GM12878 (cell line): ENCODE measurements around the gene MRGPRG. TPM values are rescaled to one million over a fixed set of nuclear protein-coding genes. Genes with fewer than 3 reads are reported as not detected.
A peak's percentile ranks its signal among the peaks of the same experiment; 100 is the strongest.
"Not testable (repeated sequence)": the region's sequence is repeated elsewhere in the genome, so short reads cannot be mapped to it uniquely, and the experiment has no call there.

Experiments used
- ATAC-seq: fragments of 200-7000 bp; cut with Tn5 transposase; 3 replicates; pipeline ENCODE4 v1.9.1; 2020; ENCODE audit warnings: mild to moderate bottlenecking, moderate library complexity
- BruUV-seq: library from RNA; stranded (reverse); fragments of 400-500 nt; replicated peaks from 2 replicates; lab custom pipeline; 2021; lab: Mats Ljungman, UMichigan
- CTCF ChIA-PET: fragments of 300-600 bp; sonication (Branson Sonifier 250); formaldehyde crosslinking; extraction: SDS; loops from one replicate; lab custom pipeline; 2021; ENCODE audit warnings: inconsistent platforms; lab: Yijun Ruan, JAX
- POLR2A ChIA-PET: fragments of 350-600 bp; formaldehyde crosslinking; extraction: SDS; loops from one replicate; lab custom pipeline; 2021; ENCODE audit warnings: inconsistent platforms; lab: Charles Lee
- RAD21 ChIA-PET: fragments of 300-600 bp; sonication (Branson Sonifier 250); formaldehyde crosslinking; loops from one replicate; lab custom pipeline; 2023; ENCODE audit warnings: antibody characterized with exemption; ENCODE audit not compliant: unreplicated experiment; lab: Charles Lee
- SMC1A ChIA-PET: fragments of 300-600 bp; sonication (Branson Sonifier 250); formaldehyde crosslinking; loops from one replicate; lab custom pipeline; 2023; ENCODE audit not compliant: unreplicated experiment, uncharacterized antibody; lab: Charles Lee
- DNase-seq: peaks from one replicate; pipeline ENCODE4 v3.0.0-alpha.2; 2011; ENCODE audit warnings: low read depth, low spot score
- FAIRE-seq: peaks from 3 replicates; lab custom pipeline; 2011; peaks lifted over from hg19 to GRCh38; lab: Jason Lieb, UNC
- H2AFZ ChIP-seq: 2 replicates; pipeline ENCODE4 v1.6.0; 2011; ENCODE audit warnings: low read depth, low read length, control low read depth; ENCODE audit not compliant: control insufficient read depth
- H3K27ac ChIP-seq: 2 replicates; pipeline ENCODE4 v1.5.1; 2011; ENCODE audit warnings: control low read depth; ENCODE audit not compliant: control insufficient read depth, insufficient read depth
- H3K27me3 ChIP-seq, 2 experiments: replicated peaks in 1 of 2; 2 replicates each; pipeline versions ENCODE4 v1.6.0 to v1.6.1; 2011; ENCODE audit warnings: low read length in 1 of 2; ENCODE audit not compliant: control insufficient read depth in 2 of 2, insufficient read depth in 2 of 2
- H3K36me3 ChIP-seq, 2 experiments: 2 replicates each; pipeline ENCODE4 v1.5.1; 2011; ENCODE audit warnings: low read length in 1 of 2; ENCODE audit not compliant: control insufficient read depth in 2 of 2, insufficient read depth in 2 of 2
- H3K4me1 ChIP-seq: 2 replicates; pipeline ENCODE4 v1.6.1; 2011; ENCODE audit warnings: mild to moderate bottlenecking, low read length, moderate library complexity, mixed read lengths; ENCODE audit not compliant: control insufficient read depth, insufficient read depth
- H3K4me2 ChIP-seq: 2 replicates; pipeline ENCODE4 v1.6.0; 2011; ENCODE audit warnings: control low read depth; ENCODE audit not compliant: control insufficient read depth, insufficient read depth
- H3K4me3 ChIP-seq: fragments of 200-600 bp; sonication (generic); 2 replicates; pipeline ENCODE4 v1.5.1; 2016
- H3K79me2 ChIP-seq: 2 replicates; pipeline ENCODE4 v1.6.0; 2011; ENCODE audit warnings: low read length; ENCODE audit not compliant: control insufficient read depth, insufficient read depth
- H3K9ac ChIP-seq: 2 replicates; pipeline ENCODE4 v1.8.0; 2011; ENCODE audit warnings: low read length, control low read depth, mixed read lengths; ENCODE audit not compliant: control insufficient read depth, insufficient read depth
- H3K9me3 ChIP-seq: replicated peaks from 3 replicates; pipeline ENCODE4 v1.5.1; 2011; ENCODE audit warnings: mild to moderate bottlenecking, low read length; ENCODE audit not compliant: control insufficient read depth, insufficient read depth
- H4K20me1 ChIP-seq: 2 replicates; pipeline ENCODE4 v1.6.0; 2011; ENCODE audit not compliant: control insufficient read depth, insufficient read depth
- BHLHE40 ChIP-seq, 2 experiments: fragments of 450-650 bp in 1 of 2; IDR thresholded peaks; 2 replicates each; pipeline ENCODE4 v1.6.1; 2011 to 2017; ENCODE audit warnings: low read depth in 2 of 2, borderline replicate concordance in 1 of 2, improper control_type of control experiment in 1 of 2, low read length in 1 of 2, mild to moderate bottlenecking in 1 of 2
- CHD4 ChIP-seq: fragments of 200-600 bp; sonication (generic); IDR thresholded peaks from 2 replicates; pipeline ENCODE4 v1.6.1; 2016; ENCODE audit warnings: mild to moderate bottlenecking
- WGBS: methylation state at CpG from one replicate; pipeline ENCODE4 v1.1.6; 2016; ENCODE audit warnings: low lambda C conversion rate; ENCODE audit not compliant: insufficient replicate concordance, insufficient coverage; ENCODE audit errors: missing lambda C conversion rate; 5-methylcytosine and 5-hydroxymethylcytosine counted together
- in situ Hi-C: fragments of 300-500 bp; cut with MboI; formaldehyde crosslinking; loops from 9 replicates; pipeline ENCODE4 v1.14.3; 2018; ENCODE audit warnings: mixed read lengths
- intact Hi-C: fragments of 100-400 bp; cut with micrococcal nuclease; formaldehyde crosslinking; loops from one replicate; pipeline ENCODE4 v1.14.2; 2022; ENCODE audit not compliant: unreplicated experiment
- polyA plus RNA-seq, 11 experiments: library from polyadenylated mRNA; depleted of rRNA in 4 of 11; unstranded in 6 of 11; stranded (reverse) in 5 of 11; fragments of >200 nt; fragmentation: Nextera tagmentation in 4 of 11; fragmentation: Illumina TruSeq in 1 of 11; extraction: Ambion mirVana in 4 of 11; extraction: Trizol in 1 of 11; gene quantifications; 1 replicate in 1 of 11; 2 replicates in 10 of 11; pipeline versions ENCODE4 v1.2.1 to v1.2.3, GENCODE V29; 2011 to 2016; ENCODE audit warnings: inconsistent platforms in 2 of 11, missing spikeins in 2 of 11, low read depth in 1 of 11
- total RNA-seq, 4 experiments: library from RNA; depleted of rRNA in 3 of 4; stranded (reverse); fragments of >200 nt in 3 of 4; fragmentation: Illumina TruSeq in 1 of 4; extraction: Trizol in 1 of 4; gene quantifications; 2 replicates each; pipeline versions ENCODE4 v1.2.1 to v1.2.3, GENCODE V29; 2013 to 2021

Gene MRGPRG
- total and polyA plus RNA-seq, 10 of the 15 experiments (the other 5 are each of a cell fraction or from before 2014, with no cell fraction given), result not detected

DNA sequence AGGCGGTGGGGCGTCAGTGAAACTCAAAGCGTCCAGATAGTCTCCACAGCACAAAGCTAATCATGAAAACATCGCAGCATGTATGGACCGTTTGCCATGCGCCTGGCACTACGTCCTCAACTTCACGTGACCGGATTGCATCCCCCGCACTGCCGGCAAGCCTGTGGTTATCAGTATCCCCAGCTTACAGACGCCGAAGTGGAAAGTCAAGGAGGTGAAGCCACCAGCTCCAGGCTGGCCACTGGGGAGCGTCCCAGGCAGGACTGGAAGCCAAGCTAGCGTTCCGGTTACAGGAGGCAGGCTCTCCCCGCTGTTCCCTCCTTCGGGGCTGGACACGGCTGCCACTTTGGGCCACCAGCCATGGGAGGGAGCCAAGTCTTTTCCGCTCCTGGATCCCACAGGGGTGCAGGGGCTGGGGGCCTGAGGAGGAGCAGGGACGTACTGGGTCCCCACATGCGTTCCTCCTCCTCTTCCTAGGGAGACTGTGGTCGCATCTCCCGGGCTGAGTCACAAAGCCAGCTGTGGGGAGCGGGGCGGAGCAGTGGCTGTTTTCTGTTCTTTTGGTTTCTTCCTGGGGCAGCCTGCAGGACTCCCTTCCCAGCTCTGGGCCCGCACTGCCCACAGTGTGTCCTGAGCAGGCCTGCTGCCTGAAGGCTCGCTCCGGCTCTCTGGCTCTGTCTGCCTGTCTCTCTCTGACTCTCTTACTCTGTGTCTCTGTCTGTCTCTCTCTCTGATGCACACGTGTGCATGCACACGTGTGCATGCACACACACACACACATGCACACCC, 49.2 kb downstream of the MRGPRG start:
- Histone ChIP-seq H3K27ac (no peak overlapping the region), H3K4me3 (no peak overlapping the region), H3K79me2 (no peaks in the 10 kb centered on the region), H3K9me3 (no peaks in the 10 kb centered on the region), H4K20me1 (no peaks in the 10 kb centered on the region), H3K4me2 (no peak overlapping the region), H3K36me3 (no peaks in the 10 kb centered on the region), H3K9ac (no peak overlapping the region), H3K4me1 (no peaks in the 10 kb centered on the region), H2AFZ (no peak overlapping the region), H3K27me3 (peaks cover 7 to 12% of the 10 kb centered on the region in 2 experiments)
- RAD21 ChIA-PET, result no interaction called here
- SMC1A ChIA-PET, result no interaction called here
- CTCF ChIA-PET, result no interaction called here
- ATAC-seq (no peak), DNase-seq (no peak), FAIRE-seq (no peak)
- in situ Hi-C loops (no loop called here), intact Hi-C loops (no loop called here)
- no TSS peak for BruUV-seq
- WGBS, result 20% methylated on average over 31 of the region's 31 CpGs
- TF ChIP-seq CHD4 (no peak), BHLHE40 (IDR thresholded peaks at IDR 0.05; ENCODE audit: borderline replicate concordance in 1 of 2, low read depth in 2 of 2, low read length in 1 of 2) (peak in 1 of 2 experiments; percentile 40; a peak in 1 of 4 replicates)
- POLR2A ChIA-PET, result no interaction called here

GRCh38 chr11:3168742-3169254, 49.8 kb downstream of the MRGPRG start:
- H3K9me3 ChIP-seq, H3K79me2 ChIP-seq, intact Hi-C loops, RAD21 ChIA-PET, CTCF ChIA-PET, H3K9ac ChIP-seq, SMC1A ChIA-PET, H3K36me3 ChIP-seq, in situ Hi-C loops, FAIRE-seq, H2AFZ ChIP-seq, H3K4me1 ChIP-seq, H4K20me1 ChIP-seq, ATAC-seq, DNase-seq, H3K27ac ChIP-seq, BruUV-seq, H3K4me3 ChIP-seq, POLR2A ChIA-PET, H3K4me2 ChIP-seq: not testable (repeated sequence)
- 32% methylated on average over 17 of the region's 17 CpGs for WGBS
- peaks cover 11 to 13% of the 10 kb centered on the region in 2 experiments for H3K27me3 ChIP-seq

Other genes with a start within 250 kb of the MRGPRG start
- gene NAP1L4, start 226.5 kb downstream of the MRGPRG start, total RNA-seq (2014; rRNA removed), result 103 and 107 TPM in 2 replicates
- gene NAP1L4, start 226.5 kb downstream of the MRGPRG start, total RNA-seq (2014; rRNA removed; fragmentation: Illumina TruSeq; extraction: Trizol), result 100 and 101 TPM in 2 replicates
- gene NAP1L4, start 226.5 kb downstream of the MRGPRG start, total RNA-seq (2021), result 128 and 130 TPM in 2 replicates
- gene NAP1L4, start 226.5 kb downstream of the MRGPRG start, polyA plus RNA-seq (2011; rRNA removed), result 100 and 159 TPM in 2 replicates
- 127 and 140 TPM in 2 replicates for gene NAP1L4, start 226.5 kb downstream of the MRGPRG start, polyA plus RNA-seq (2014; fragmentation: Illumina TruSeq; extraction: Trizol)
- gene NAP1L4, start 226.5 kb downstream of the MRGPRG start, polyA plus RNA-seq (2014; fragmentation: Nextera tagmentation; extraction: Ambion mirVana), result 10 to 100 TPM; 24.8 to 44.0 TPM
- gene NAP1L4, start 226.5 kb downstream of the MRGPRG start, polyA plus RNA-seq (2014; rRNA removed), result 121 TPM in 2 replicates
- 100 to 1,000 TPM; 181 to 198 TPM for gene NAP1L4, start 226.5 kb downstream of the MRGPRG start, polyA plus RNA-seq (2016; fragmentation: Nextera tagmentation; extraction: Ambion mirVana)
- 42.2 and 44.1 TPM in 2 replicates for gene CARS1, start 161.4 kb downstream of the MRGPRG start, total RNA-seq (2014; rRNA removed)
- gene CARS1, start 161.4 kb downstream of the MRGPRG start, total RNA-seq (2014; rRNA removed; fragmentation: Illumina TruSeq; extraction: Trizol), result 32.9 and 33.9 TPM in 2 replicates
- 49.2 TPM in 2 replicates for gene CARS1, start 161.4 kb downstream of the MRGPRG start, total RNA-seq (2021)
- gene CARS1, start 161.4 kb downstream of the MRGPRG start, polyA plus RNA-seq (2011; rRNA removed), result 51.4 and 60.6 TPM in 2 replicates
- 35.7 and 42.9 TPM in 2 replicates for gene CARS1, start 161.4 kb downstream of the MRGPRG start, polyA plus RNA-seq (2014; fragmentation: Illumina TruSeq; extraction: Trizol)
- gene CARS1, start 161.4 kb downstream of the MRGPRG start, polyA plus RNA-seq (2014; fragmentation: Nextera tagmentation; extraction: Ambion mirVana), result 10 to 100 TPM in 1 of 2 experiments, 1 to 10 TPM in 1; 7.8 to 19.7 TPM
- 51.0 and 52.5 TPM in 2 replicates for gene CARS1, start 161.4 kb downstream of the MRGPRG start, polyA plus RNA-seq (2014; rRNA removed)
- 10 to 100 TPM; 48.6 to 51.7 TPM for gene CARS1, start 161.4 kb downstream of the MRGPRG start, polyA plus RNA-seq (2016; fragmentation: Nextera tagmentation; extraction: Ambion mirVana)
- gene OSBPL5, start 53.5 kb downstream of the MRGPRG start, total RNA-seq (2014; rRNA removed), result not detected in 2 replicates
- gene OSBPL5, start 53.5 kb downstream of the MRGPRG start, total RNA-seq (2014; rRNA removed; fragmentation: Illumina TruSeq; extraction: Trizol), result not detected in 2 replicates
- gene OSBPL5, start 53.5 kb downstream of the MRGPRG start, total RNA-seq (2021), result 0.45 TPM in 1 of 2 replicates, not detected in the other
- gene OSBPL5, start 53.5 kb downstream of the MRGPRG start, polyA plus RNA-seq (2011; rRNA removed), result not detected in 2 replicates
- gene OSBPL5, start 53.5 kb downstream of the MRGPRG start, polyA plus RNA-seq (2014; fragmentation: Illumina TruSeq; extraction: Trizol), result not detected in 2 replicates
- gene OSBPL5, start 53.5 kb downstream of the MRGPRG start, polyA plus RNA-seq (2014; fragmentation: Nextera tagmentation; extraction: Ambion mirVana), result not detected
- not detected in 2 replicates for gene OSBPL5, start 53.5 kb downstream of the MRGPRG start, polyA plus RNA-seq (2014; rRNA removed)
- not detected for gene OSBPL5, start 53.5 kb downstream of the MRGPRG start, polyA plus RNA-seq (2016; fragmentation: Nextera tagmentation; extraction: Ambion mirVana)
- gene MRGPRE, start 13.6 kb upstream of the MRGPRG start, total RNA-seq (2014; rRNA removed), result 0.34 TPM in 1 of 2 replicates, not detected in the other
- not detected in 2 replicates for gene MRGPRE, start 13.6 kb upstream of the MRGPRG start, total RNA-seq (2014; rRNA removed; fragmentation: Illumina TruSeq; extraction: Trizol)
- not detected in 2 replicates for gene MRGPRE, start 13.6 kb upstream of the MRGPRG start, total RNA-seq (2021)
- gene MRGPRE, start 13.6 kb upstream of the MRGPRG start, polyA plus RNA-seq (2011; rRNA removed), result not detected in 2 replicates
- gene MRGPRE, start 13.6 kb upstream of the MRGPRG start, polyA plus RNA-seq (2014; fragmentation: Illumina TruSeq; extraction: Trizol), result not detected in 2 replicates
- gene MRGPRE, start 13.6 kb upstream of the MRGPRG start, polyA plus RNA-seq (2014; fragmentation: Nextera tagmentation; extraction: Ambion mirVana), result not detected
- gene MRGPRE, start 13.6 kb upstream of the MRGPRG start, polyA plus RNA-seq (2014; rRNA removed), result not detected in 2 replicates
- gene MRGPRE, start 13.6 kb upstream of the MRGPRG start, polyA plus RNA-seq (2016; fragmentation: Nextera tagmentation; extraction: Ambion mirVana), result not detected
- 31.8 and 38.4 TPM in 2 replicates for gene ZNF195, start 160.3 kb upstream of the MRGPRG start, total RNA-seq (2014; rRNA removed)
- gene ZNF195, start 160.3 kb upstream of the MRGPRG start, total RNA-seq (2014; rRNA removed; fragmentation: Illumina TruSeq; extraction: Trizol), result 35.9 and 38.8 TPM in 2 replicates
- gene ZNF195, start 160.3 kb upstream of the MRGPRG start, total RNA-seq (2021), result 30.4 and 34.6 TPM in 2 replicates
- 51.8 and 62.1 TPM in 2 replicates for gene ZNF195, start 160.3 kb upstream of the MRGPRG start, polyA plus RNA-seq (2011; rRNA removed)
- 34.2 and 43.0 TPM in 2 replicates for gene ZNF195, start 160.3 kb upstream of the MRGPRG start, polyA plus RNA-seq (2014; fragmentation: Illumina TruSeq; extraction: Trizol)
- 10 to 100 TPM; 37.3 to 41.6 TPM for gene ZNF195, start 160.3 kb upstream of the MRGPRG start, polyA plus RNA-seq (2014; fragmentation: Nextera tagmentation; extraction: Ambion mirVana)
- 27.9 and 32.8 TPM in 2 replicates for gene ZNF195, start 160.3 kb upstream of the MRGPRG start, polyA plus RNA-seq (2014; rRNA removed)
- 10 to 100 TPM; 41.3 to 49.9 TPM for gene ZNF195, start 160.3 kb upstream of the MRGPRG start, polyA plus RNA-seq (2016; fragmentation: Nextera tagmentation; extraction: Ambion mirVana)